Keratinocyte (primary cell): Measurements from ENCODE around the gene ABR.

ENCODE experiments used
- EZH2 ChIP-seq: IDR thresholded peaks from one replicate; pipeline ENCODE4 v1.6.1; 2012; ENCODE audit warnings: inconsistent platforms, mild to moderate bottlenecking, low read length, moderate library complexity
- TF ChIP-seq, protein P1 (sequence below), 3 experiments: IDR thresholded peaks in 1 of 3; conservative IDR thresholded peaks in 1 of 3; optimal IDR thresholded peaks in 1 of 3; 2 replicates in 2 of 3; 3 replicates in 1 of 3; pipeline versions ENCODE3 to v1.5.1; 2011; ENCODE audit warnings: low read length in 3 of 3, mild to moderate bottlenecking in 3 of 3, moderate library complexity in 2 of 3, control low read depth in 1 of 3, inconsistent platforms in 1 of 3; ENCODE audit not compliant: insufficient read depth in 2 of 3; ENCODE audit errors: extremely low read depth in 1 of 3

DNA sequence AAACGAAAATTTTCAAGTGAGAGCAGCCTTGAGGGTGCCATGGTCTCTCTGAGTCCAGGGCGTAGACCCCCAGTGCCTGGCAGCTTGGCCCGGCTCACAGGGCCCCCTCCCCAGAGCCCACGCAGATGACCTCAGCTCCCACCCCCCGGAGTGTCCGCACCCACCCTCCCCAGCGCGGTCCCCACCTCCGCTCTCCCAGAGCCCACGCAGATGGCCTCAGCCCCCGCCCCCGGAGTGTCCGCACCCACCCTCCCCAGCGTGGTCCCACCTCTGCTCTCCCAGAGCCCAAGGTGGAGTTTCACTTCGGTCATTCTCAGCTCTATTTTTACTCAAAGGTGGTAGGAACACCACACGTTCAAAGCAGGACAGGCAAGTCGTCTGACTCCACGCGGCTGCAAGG lies 13.9 kb downstream of the ABR start:
- TF ChIP-seq, protein P1, sequence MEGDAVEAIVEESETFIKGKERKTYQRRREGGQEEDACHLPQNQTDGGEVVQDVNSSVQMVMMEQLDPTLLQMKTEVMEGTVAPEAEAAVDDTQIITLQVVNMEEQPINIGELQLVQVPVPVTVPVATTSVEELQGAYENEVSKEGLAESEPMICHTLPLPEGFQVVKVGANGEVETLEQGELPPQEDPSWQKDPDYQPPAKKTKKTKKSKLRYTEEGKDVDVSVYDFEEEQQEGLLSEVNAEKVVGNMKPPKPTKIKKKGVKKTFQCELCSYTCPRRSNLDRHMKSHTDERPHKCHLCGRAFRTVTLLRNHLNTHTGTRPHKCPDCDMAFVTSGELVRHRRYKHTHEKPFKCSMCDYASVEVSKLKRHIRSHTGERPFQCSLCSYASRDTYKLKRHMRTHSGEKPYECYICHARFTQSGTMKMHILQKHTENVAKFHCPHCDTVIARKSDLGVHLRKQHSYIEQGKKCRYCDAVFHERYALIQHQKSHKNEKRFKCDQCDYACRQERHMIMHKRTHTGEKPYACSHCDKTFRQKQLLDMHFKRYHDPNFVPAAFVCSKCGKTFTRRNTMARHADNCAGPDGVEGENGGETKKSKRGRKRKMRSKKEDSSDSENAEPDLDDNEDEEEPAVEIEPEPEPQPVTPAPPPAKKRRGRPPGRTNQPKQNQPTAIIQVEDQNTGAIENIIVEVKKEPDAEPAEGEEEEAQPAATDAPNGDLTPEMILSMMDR (optimal IDR thresholded peaks at IDR 0.05 in 1 of 3, IDR thresholded peaks at IDR 0.05 in 1 of 3, conservative IDR thresholded peaks at IDR 0.05 in 1 of 3; ENCODE audit: extremely low read depth in 1 of 3, insufficient read depth in 2 of 3, low read length in 3 of 3): no peak
- no peak for TF ChIP-seq EZH2
